SK-N-MC (cell line): ENCODE measurements around the gene PPP1R3G.

Source experiments
- EZH2 ChIP-seq: fragments of 200-600 bp; sonication (generic); IDR thresholded peaks from one replicate; pipeline ENCODE4 v1.6.1; 2017; ENCODE audit warnings: antibody characterized with exemption
- FOXP2 ChIP-seq: optimal IDR thresholded peaks from 2 replicates; pipeline ENCODE3; 2011; ENCODE audit warnings: mild to moderate bottlenecking, moderate library complexity; ENCODE audit not compliant: insufficient read depth; ENCODE audit errors: extremely low read length, control extremely low read depth
- POLR2AphosphoS5 ChIP-seq: IDR thresholded peaks from 2 replicates; pipeline ENCODE4 v1.6.1; 2012; ENCODE audit warnings: mild to moderate bottlenecking, low read depth, low read length, borderline replicate concordance

- TF ChIP-seq POLR2AphosphoS5, result no peak
- no peak for TF ChIP-seq EZH2
- TF ChIP-seq FOXP2, result no peak
These were observed 23.5 kb downstream of the PPP1R3G start for GRCh38 chr6:5108536-5109150.
